Sigmoid colon (tissue), 7 donors: ENCODE measurements around the gene GAL3ST1. TPM values are rescaled to one million over a fixed set of nuclear protein-coding genes. Genes with fewer than 3 reads are reported as not detected.
"Not testable (repeated sequence)": the region's sequence is repeated elsewhere in the genome, so short reads cannot be mapped to it uniquely, and the experiment has no call there.

Source experiments
- DNase-seq: peaks from one replicate; pipeline ENCODE4 v3.0.0-alpha.2; 2019
- H3K27ac ChIP-seq, 4 donors: fragments of 200-600 bp; sonication (generic); one replicate each; pipeline ENCODE4 v1.5.1; 2016 to 2019; ENCODE audit warnings: mild to moderate bottlenecking in 1 of 4
- H3K27me3 ChIP-seq, 3 donors: fragments of 200-600 bp; sonication (generic); one replicate each; pipeline ENCODE4 v1.5.1; 2019; ENCODE audit warnings: mild to moderate bottlenecking in 1 of 3
- H3K36me3 ChIP-seq, 4 donors: fragments of 200-600 bp; sonication (generic); one replicate each; pipeline ENCODE4 v1.5.1; 2016 to 2019
- H3K4me1 ChIP-seq, 4 donors: fragments of 200-600 bp; sonication (generic); one replicate each; pipeline ENCODE4 v1.5.1; 2017 to 2019
- H3K4me3 ChIP-seq, 4 donors: fragments of 200-600 bp; sonication (generic); one replicate each; pipeline ENCODE4 v1.5.1; 2017 to 2019; ENCODE audit warnings: mild to moderate bottlenecking in 2 of 4, moderate library complexity in 1 of 4
- H3K9me3 ChIP-seq, 4 donors: fragments of 200-600 bp in 3 of 4; sonication (generic) in 3 of 4; one replicate each; pipeline versions ENCODE4 v1.5.1 to v1.6.1; 2013 to 2019
- EP300 ChIP-seq, 4 donors: sonication (generic); formaldehyde crosslinking; IDR thresholded peaks; one replicate each; pipeline ENCODE4 v1.6.1; 2017; ENCODE audit warnings: antibody characterized with exemption in 4 of 4
- POLR2A ChIP-seq, 2 donors: fragments of 450-650 bp; IDR thresholded peaks; one replicate each; pipeline ENCODE4 v1.6.1; 2016; ENCODE audit warnings: antibody characterized with exemption in 2 of 2, mild to moderate bottlenecking in 2 of 2, moderate library complexity in 2 of 2
- POLR2AphosphoS5 ChIP-seq, 4 donors: sonication (generic); formaldehyde crosslinking; IDR thresholded peaks; one replicate each; pipeline ENCODE4 v1.6.1; 2017; ENCODE audit warnings: antibody characterized with exemption in 4 of 4
- WGBS, 2 donors: extraction: QIAGEN DNeasy Blood & Tissue Kit; methylation state at CpG; one replicate each; pipeline ENCODE4 v1.1.7; 2013; 5-methylcytosine and 5-hydroxymethylcytosine counted together
- intact Hi-C: fragments of 100-400 bp; cut with DNase I; formaldehyde crosslinking; loops from one replicate; pipeline ENCODE4 v1.15.1; 2023
- polyA plus RNA-seq, 3 donors: library from polyadenylated mRNA; stranded (reverse); fragments of 200-250 nt; gene quantifications; one replicate each; pipeline ENCODE4 v1.2.3, GENCODE V29; 2013
- total RNA-seq, 4 donors: library from RNA; depleted of rRNA; stranded (reverse); fragments of >200 nt; gene quantifications; one replicate each; pipeline ENCODE4 v1.1.0, GENCODE V29; 2016
- TF ChIP-seq, protein P1 (sequence below), 4 experiments: fragments of 450-650 bp in 3 of 4; fragments of 200-600 bp in 1 of 4; IDR thresholded peaks; one replicate each; pipeline ENCODE4 v1.5.1; 2016 to 2019; ENCODE audit warnings: antibody characterized with exemption in 4 of 4, mild to moderate bottlenecking in 3 of 4, moderate library complexity in 2 of 4
- donor health status: healthy with polysubstance abuse.
- donor health status: Bipolar disorder and iron deficiency.
- donor health status: healthy.

The GAL3ST1 gene
- total and polyA plus RNA-seq, 7 donors, result 0.68 to 10.2 (median 2.8) TPM

GRCh38 chr22:30572210-30572609 lies 2.3 kb downstream of the GAL3ST1 start:
- Histone ChIP-seq H3K27me3 (peaks cover 0 to 3% (median 0%) of the 10 kb centered on the region in 3 donors), H3K36me3 (peaks cover 15 to 19% (median 16%) of the 10 kb centered on the region in 4 donors), H3K9me3 (no peaks in the 10 kb centered on the region), H3K27ac (no peak overlapping the region), H3K4me1 (peaks cover 0 to 18% (median 14%) of the 10 kb centered on the region in 4 donors), H3K4me3 (no peak overlapping the region)
- intact Hi-C loops, result no loop called here
- TF ChIP-seq POLR2AphosphoS5 (IDR thresholded peaks at IDR 0.05), result no peak
- no peak for TF ChIP-seq POLR2A (IDR thresholded peaks at IDR 0.05)
- TF ChIP-seq EP300 (IDR thresholded peaks at IDR 0.05), result no peak
- TF ChIP-seq, protein P1, sequence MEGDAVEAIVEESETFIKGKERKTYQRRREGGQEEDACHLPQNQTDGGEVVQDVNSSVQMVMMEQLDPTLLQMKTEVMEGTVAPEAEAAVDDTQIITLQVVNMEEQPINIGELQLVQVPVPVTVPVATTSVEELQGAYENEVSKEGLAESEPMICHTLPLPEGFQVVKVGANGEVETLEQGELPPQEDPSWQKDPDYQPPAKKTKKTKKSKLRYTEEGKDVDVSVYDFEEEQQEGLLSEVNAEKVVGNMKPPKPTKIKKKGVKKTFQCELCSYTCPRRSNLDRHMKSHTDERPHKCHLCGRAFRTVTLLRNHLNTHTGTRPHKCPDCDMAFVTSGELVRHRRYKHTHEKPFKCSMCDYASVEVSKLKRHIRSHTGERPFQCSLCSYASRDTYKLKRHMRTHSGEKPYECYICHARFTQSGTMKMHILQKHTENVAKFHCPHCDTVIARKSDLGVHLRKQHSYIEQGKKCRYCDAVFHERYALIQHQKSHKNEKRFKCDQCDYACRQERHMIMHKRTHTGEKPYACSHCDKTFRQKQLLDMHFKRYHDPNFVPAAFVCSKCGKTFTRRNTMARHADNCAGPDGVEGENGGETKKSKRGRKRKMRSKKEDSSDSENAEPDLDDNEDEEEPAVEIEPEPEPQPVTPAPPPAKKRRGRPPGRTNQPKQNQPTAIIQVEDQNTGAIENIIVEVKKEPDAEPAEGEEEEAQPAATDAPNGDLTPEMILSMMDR (IDR thresholded peaks at IDR 0.05), result no peak
- WGBS, 2 donors, result 74 to 87% methylated on average over 6 of the region's 6 CpGs
- no peak for DNase-seq

- H3K27ac ChIP-seq, result no peak overlapping the region
- no peaks in the 10 kb centered on the region for H3K36me3 ChIP-seq
- H3K27me3 ChIP-seq, result peaks cover 0 to 3% (median 0%) of the 10 kb centered on the region in 3 donors
- 93 to 98% methylated on average over 10 of the region's 10 CpGs for WGBS, 2 donors
- H3K9me3 ChIP-seq, result no peaks in the 10 kb centered on the region
- no peak overlapping the region for H3K4me3 ChIP-seq
- no peak for DNase-seq
- intact Hi-C loops, result no loop called here
- TF ChIP-seq, protein P1 (IDR thresholded peaks at IDR 0.05), result no peak
- no peak for TF ChIP-seq POLR2A (IDR thresholded peaks at IDR 0.05)
- TF ChIP-seq EP300 (IDR thresholded peaks at IDR 0.05), result no peak
- no peak for TF ChIP-seq POLR2AphosphoS5 (IDR thresholded peaks at IDR 0.05)
- H3K4me1 ChIP-seq, result peaks cover 0 to 7% (median 2%) of the 10 kb centered on the region in 4 donors
These were observed 4.7 kb downstream of the GAL3ST1 start for GRCh38 chr22:30569674-30570202.

GRCh38 chr22:30568137-30568805 lies 6.2 kb downstream of the GAL3ST1 start:
- Histone ChIP-seq H3K4me1 (no peaks in the 10 kb centered on the region), H3K9me3 (no peaks in the 10 kb centered on the region), H3K27me3 (peaks cover 0 to 3% (median 0%) of the 10 kb centered on the region in 3 donors), H3K27ac (no peak overlapping the region), H3K36me3 (no peaks in the 10 kb centered on the region), H3K4me3 (no peak overlapping the region)
- intact Hi-C loops, result no loop called here
- DNase-seq, result no peak
- WGBS, 2 donors, result 79 to 93% methylated on average over 10 of the region's 10 CpGs
- TF ChIP-seq, protein P1 (IDR thresholded peaks at IDR 0.05), result no peak
- TF ChIP-seq EP300 (IDR thresholded peaks at IDR 0.05), result no peak
- TF ChIP-seq POLR2A (IDR thresholded peaks at IDR 0.05), result no peak
- no peak for TF ChIP-seq POLR2AphosphoS5 (IDR thresholded peaks at IDR 0.05)

DNA sequence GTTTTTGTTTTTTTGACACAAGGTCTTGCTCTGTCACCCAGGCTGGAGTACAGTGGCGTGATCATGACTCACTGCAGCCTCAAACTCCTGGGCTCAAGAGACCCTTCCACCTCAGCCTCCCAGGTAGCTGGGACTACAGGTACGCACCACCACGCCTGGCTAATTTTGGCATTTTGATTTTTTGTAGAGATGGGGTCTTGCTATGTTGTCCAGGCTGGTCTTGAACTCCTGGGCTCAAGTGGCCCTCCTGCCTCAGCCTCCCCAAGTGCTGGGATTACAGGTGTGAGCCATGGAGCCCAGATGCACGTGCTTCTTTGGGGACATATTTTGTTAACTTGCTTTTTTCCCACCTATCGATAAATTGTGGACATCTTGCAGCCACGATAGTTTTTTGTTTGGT lies 7.2 kb downstream of the GAL3ST1 start:
- H3K4me1 ChIP-seq, intact Hi-C loops, H3K4me3 ChIP-seq, DNase-seq, H3K36me3 ChIP-seq, H3K27me3 ChIP-seq, H3K27ac ChIP-seq, H3K9me3 ChIP-seq: not testable (repeated sequence)
- WGBS, 2 donors, result 92 to 94% methylated on average over 6 of the region's 6 CpGs

- 25 to 62% methylated on average over 7 of the region's 7 CpGs for WGBS, 2 donors
These were observed 8.3 kb downstream of the GAL3ST1 start for GRCh38 chr22:30566125-30566524.

More at GRCh38 chr22:30566125-30566524, 8.3 kb downstream of the GAL3ST1 start:
- peaks cover 0 to 3% (median 0%) of the 10 kb centered on the region in 3 donors for H3K27me3 ChIP-seq
- H3K9me3 ChIP-seq, result no peaks in the 10 kb centered on the region
- H3K36me3 ChIP-seq, result no peaks in the 10 kb centered on the region
- H3K4me1 ChIP-seq, result no peaks in the 10 kb centered on the region
- intact Hi-C loops, result no loop called here
- DNase-seq, result no peak
- TF ChIP-seq POLR2A (IDR thresholded peaks at IDR 0.05) (no peak), EP300 (IDR thresholded peaks at IDR 0.05) (no peak), POLR2AphosphoS5 (IDR thresholded peaks at IDR 0.05) (no peak)
- TF ChIP-seq, protein P1 (IDR thresholded peaks at IDR 0.05), result no peak
- no peak overlapping the region for H3K4me3 ChIP-seq
- H3K27ac ChIP-seq, result no peak overlapping the region
